ENCODE measurements around the gene KLK4.

Gene KLK4

GRCh38 chr19:50878851-50879250 is 32.3 kb downstream of the KLK4 start:
- no peak for DNase-seq (ENCODE audit: low spot score)

GRCh38 chr19:50877338-50877737 is 33.9 kb downstream of the KLK4 start:
- DNase-seq (ENCODE audit: low spot score), result no peak

- no peak for DNase-seq (ENCODE audit: low spot score)
Measured at GRCh38 chr19:50876456-50876855, 34.7 kb downstream of the KLK4 start.

- DNase-seq (ENCODE audit: low spot score), result no peak
Measured at GRCh38 chr19:50875795-50876422, 35.3 kb downstream of the KLK4 start.

GRCh38 chr19:50874211-50874610 is 37.0 kb downstream of the KLK4 start:
- no peak for DNase-seq (ENCODE audit: low spot score)

- DNase-seq (ENCODE audit: low spot score), result no peak
Measured at GRCh38 chr19:50873056-50873455, 38.1 kb downstream of the KLK4 start, which contains the start of gene KLK2. Gene KLK2, plus strand, starts transcription at chr19:50873439. Its CDS starts 35 bp downstream, at chr19:50873474.

GRCh38 chr19:50870417-50871089 is 40.6 kb downstream of the KLK4 start:
- DNase-seq (ENCODE audit: low spot score), result no peak

- no peak for DNase-seq (ENCODE audit: low spot score)
Measured at GRCh38 chr19:50869479-50869878, 41.7 kb downstream of the KLK4 start.

- no peak for DNase-seq (ENCODE audit: low spot score)
Measured at GRCh38 chr19:50861496-50862286, 49.5 kb downstream of the KLK4 start.

GRCh38 chr19:50861010-50861409 is 50.2 kb downstream of the KLK4 start:
- DNase-seq (ENCODE audit: low spot score), result no peak

- no peak for DNase-seq (ENCODE audit: low spot score)
Measured at GRCh38 chr19:50859849-50860248, 51.3 kb downstream of the KLK4 start.

GRCh38 chr19:50858886-50859285 is 52.3 kb downstream of the KLK4 start:
- no peak for DNase-seq (ENCODE audit: low spot score)

- no peak for DNase-seq (ENCODE audit: low spot score)
Measured at GRCh38 chr19:50857366-50857765, 53.8 kb downstream of the KLK4 start.
